Nephron (organoid): ENCODE results near the gene UNC5C.

Source experiments
- H3K27ac Mint-ChIP-seq, 3 experiments: 2 replicates each; pipeline ENCODE4 v1.8.0; 2020; ENCODE audit warnings: mixed read lengths in 3 of 3, mild to moderate bottlenecking in 2 of 3, moderate library complexity in 1 of 3
- H3K27me3 Mint-ChIP-seq: 2 replicates; pipeline ENCODE4 v1.8.0; 2021; ENCODE audit warnings: low read depth, mild to moderate bottlenecking, moderate library complexity, mixed read lengths
- H3K36me3 Mint-ChIP-seq: 2 replicates; pipeline ENCODE4 v1.8.0; 2020; ENCODE audit warnings: low read depth, mixed read lengths
- H3K4me1 Mint-ChIP-seq: 2 replicates; pipeline ENCODE4 v1.8.0; 2020; ENCODE audit warnings: mixed read lengths
- H3K4me3 Mint-ChIP-seq, 3 experiments: 2 replicates each; pipeline ENCODE4 v1.8.0; 2020; ENCODE audit warnings: mild to moderate bottlenecking in 3 of 3, mixed read lengths in 3 of 3, moderate library complexity in 2 of 3
- H3K9me3 Mint-ChIP-seq: 2 replicates; pipeline ENCODE4 v1.8.0; 2020; ENCODE audit warnings: mixed read lengths
- CTCF ChIP-seq, 3 experiments: fragments of 200-600 bp; sonication (generic); IDR thresholded peaks; one replicate each; pipeline ENCODE4 v1.5.0; 2021; ENCODE audit warnings: antibody characterized with exemption in 3 of 3; ENCODE audit not compliant: unreplicated experiment in 3 of 3

The UNC5C gene

GRCh38 chr4:95532305-95532704 lies 16.5 kb downstream of the UNC5C start:
- H3K27me3 Mint-ChIP-seq: no peaks in the 10 kb centered on the region
- no peak for TF ChIP-seq CTCF (IDR thresholded peaks at IDR 0.05; ENCODE audit: unreplicated experiment in 3 of 3)
- H3K36me3 Mint-ChIP-seq: peaks cover 3% of the 10 kb centered on the region
- no peak overlapping the region for H3K4me3 Mint-ChIP-seq
- no peak overlapping the region for H3K27ac Mint-ChIP-seq
- H3K9me3 Mint-ChIP-seq: no peaks in the 10 kb centered on the region
- peaks cover 19% of the 10 kb centered on the region for H3K4me1 Mint-ChIP-seq

GRCh38 chr4:95531141-95531540 lies 17.6 kb downstream of the UNC5C start:
- H3K36me3 Mint-ChIP-seq: peaks cover 3% of the 10 kb centered on the region
- H3K27me3 Mint-ChIP-seq: no peaks in the 10 kb centered on the region
- TF ChIP-seq CTCF (IDR thresholded peaks at IDR 0.05; ENCODE audit: unreplicated experiment in 3 of 3): no peak
- H3K9me3 Mint-ChIP-seq: no peaks in the 10 kb centered on the region
- H3K27ac Mint-ChIP-seq: no peak overlapping the region
- peaks cover 14% of the 10 kb centered on the region for H3K4me1 Mint-ChIP-seq
- no peak overlapping the region for H3K4me3 Mint-ChIP-seq

GRCh38 chr4:95529946-95530345 lies 18.8 kb downstream of the UNC5C start:
- Mint-ChIP-seq H3K27ac (peak overlapping the region; percentile 70 to 77 (median 71)), H3K4me3 (no peak overlapping the region), H3K27me3 (no peaks in the 10 kb centered on the region), H3K9me3 (no peaks in the 10 kb centered on the region), H3K36me3 (peaks cover 3% of the 10 kb centered on the region), H3K4me1 (peaks cover 17% of the 10 kb centered on the region)
- TF ChIP-seq CTCF (IDR thresholded peaks at IDR 0.05; ENCODE audit: unreplicated experiment in 3 of 3): no peak

GRCh38 chr4:95528388-95528948 lies 20.3 kb downstream of the UNC5C start:
- Mint-ChIP-seq H3K4me3 (peak overlapping the region in 1 of 3 experiments; percentile 58), H3K27ac (peak overlapping the region; percentile 3 to 84 (median 73)), H3K36me3 (peaks cover 4% of the 10 kb centered on the region)

GRCh38 chr4:95526075-95526474 lies 22.7 kb downstream of the UNC5C start:
- H3K27me3 Mint-ChIP-seq: no peaks in the 10 kb centered on the region
- H3K36me3 Mint-ChIP-seq: peaks cover 6% of the 10 kb centered on the region
- peaks cover 29% of the 10 kb centered on the region for H3K4me1 Mint-ChIP-seq
- H3K4me3 Mint-ChIP-seq: no peak overlapping the region
- TF ChIP-seq CTCF (IDR thresholded peaks at IDR 0.05; ENCODE audit: unreplicated experiment in 3 of 3): no peak
- no peak overlapping the region for H3K27ac Mint-ChIP-seq
- H3K9me3 Mint-ChIP-seq: no peaks in the 10 kb centered on the region

More at GRCh38 chr4:95528388-95528948, 20.3 kb downstream of the UNC5C start:
- H3K27me3 Mint-ChIP-seq: no peaks in the 10 kb centered on the region
- peaks cover 29% of the 10 kb centered on the region for H3K4me1 Mint-ChIP-seq
- TF ChIP-seq CTCF (IDR thresholded peaks at IDR 0.05; ENCODE audit: unreplicated experiment in 3 of 3): no peak
- H3K9me3 Mint-ChIP-seq: no peaks in the 10 kb centered on the region

GRCh38 chr4:95524729-95525128 lies 24.0 kb downstream of the UNC5C start:
- peaks cover 8% of the 10 kb centered on the region for H3K36me3 Mint-ChIP-seq
- H3K27me3 Mint-ChIP-seq: no peaks in the 10 kb centered on the region
- H3K4me1 Mint-ChIP-seq: peaks cover 24% of the 10 kb centered on the region
- no peaks in the 10 kb centered on the region for H3K9me3 Mint-ChIP-seq
- H3K27ac Mint-ChIP-seq: peak overlapping the region; percentile 67 to 85 (median 78)
- H3K4me3 Mint-ChIP-seq: no peak overlapping the region
- no peak for TF ChIP-seq CTCF (IDR thresholded peaks at IDR 0.05; ENCODE audit: unreplicated experiment in 3 of 3)
